ENCODE results near the gene TET1. TPM values are rescaled to one million over a fixed set of nuclear protein-coding genes. Genes with fewer than 3 reads are reported as not detected.
A peak's percentile ranks its signal among the peaks of the same experiment; 100 is the strongest.

The TET1 gene
- total and polyA plus RNA-seq, 9 of the 15 experiments (the other 6 are each of a cell fraction or from before 2014, with no cell fraction given), result 2.6 to 21.3 (median 11.6) TPM

- TF ChIP-seq ZNF609 (CRISPR knock-in tag; IDR thresholded peaks at IDR 0.05; ENCODE audit: borderline replicate concordance), result no peak
- TF ChIP-seq XRCC5 (IDR thresholded peaks at IDR 0.05; ENCODE audit: low read depth, low read length), result no peak
- 0 out of 4 replicates have a peak, but pooled peaks of 1 of the 2 experiments have one; percentile 23 for TF ChIP-seq MNT (conservative IDR thresholded peaks at IDR 0.05)
- TF ChIP-seq CTCF (IDR thresholded peaks at IDR 0.05 in 2 of 3, conservative IDR thresholded peaks at IDR 0.05 in 1 of 3; ENCODE audit: insufficient read depth in 2 of 3, low read depth in 1 of 3, low read length in 3 of 3), result 0 out of 6 replicates have a peak, but pooled peaks of 1 of the 3 experiments have one; percentile 6
- 0 out of 2 replicates have a peak, but pooled peaks have one; percentile 61 for TF ChIP-seq ZNF655 (CRISPR knock-in tag; IDR thresholded peaks at IDR 0.05)
- no peak for TF ChIP-seq NCOA4 (IDR thresholded peaks at IDR 0.05; ENCODE audit: partially characterized antibody)
- TF ChIP-seq ZNF830 (CRISPR knock-in tag; IDR thresholded peaks at IDR 0.05), result no peak
- 0 out of 2 replicates have a peak, but pooled peaks have one; percentile 38 for TF ChIP-seq GTF2E2 (tag; IDR thresholded peaks at IDR 0.05)
- TF ChIP-seq ILK (tag; IDR thresholded peaks at IDR 0.05; ENCODE audit: borderline replicate concordance, low read depth), result no peak
- no peak for TF ChIP-seq TOE1 (IDR thresholded peaks at IDR 0.05; ENCODE audit: borderline replicate concordance)
- no peak for TF ChIP-seq TOE1 (CRISPR knock-in tag; IDR thresholded peaks at IDR 0.05; ENCODE audit: borderline replicate concordance, low read depth)
- 0 out of 2 replicates have a peak, but pooled peaks have one; percentile 34 for TF ChIP-seq ESRRB (CRISPR knock-in tag; IDR thresholded peaks at IDR 0.05; ENCODE audit: borderline replicate concordance)
- no peak for TF ChIP-seq RBBP5 (IDR thresholded peaks at IDR 0.05; ENCODE audit: borderline replicate concordance, insufficient read depth, low read length, poor library complexity, severe bottlenecking)
- no peak for TF ChIP-seq ZNF583 (CRISPR knock-in tag; IDR thresholded peaks at IDR 0.05)
- no peak for TF ChIP-seq PPARD (CRISPR knock-in tag; IDR thresholded peaks at IDR 0.05)
- 0 out of 2 replicates have a peak, but pooled peaks have one; percentile 18 for TF ChIP-seq NR2C1 (IDR thresholded peaks at IDR 0.05)
- TF ChIP-seq NR2C1 (tag; IDR thresholded peaks at IDR 0.05), result no peak
These were observed 161.7 kb downstream of the TET1 start (continued) for GRCh38 chr10:68721673-68722335.

Data from K562 (cell line).